ENCODE measurements around the gene CD200R1. TPM values are rescaled to one million over a fixed set of nuclear protein-coding genes. Genes with fewer than 3 reads are reported as not detected.

The CD200R1 gene
- total RNA-seq, 4 donors from 2014 or later = 0.76 to 1.4 (median 1.1) TPM

- Histone ChIP-seq H3K27me3 (no peaks in the 10 kb centered on the region), H3K36me3 (peaks cover 51% of the 10 kb centered on the region), H3K27ac (no peak overlapping the region), H3K9me3 (no peaks in the 10 kb centered on the region), H3K4me1 (peaks cover 18% of the 10 kb centered on the region), H3K4me3 (no peak overlapping the region)
- DNase-seq (ENCODE audit: low spot score in 2 of 2) = no peak
- no peak for TF ChIP-seq POLR2A (IDR thresholded peaks at IDR 0.05)
- TF ChIP-seq POLR2AphosphoS5 (IDR thresholded peaks at IDR 0.05) = no peak
- no peak for TF ChIP-seq EP300 (IDR thresholded peaks at IDR 0.05)
Measured at GRCh38 chr3:113013593-113013992, 38.7 kb upstream of the CD200R1 start.

GRCh38 chr3:113008117-113008516 lies 33.2 kb upstream of the CD200R1 start:
- Histone ChIP-seq H3K9me3 (no peaks in the 10 kb centered on the region), H3K27ac (no peak overlapping the region), H3K36me3 (peaks cover 79% of the 10 kb centered on the region), H3K4me1 (no peaks in the 10 kb centered on the region), H3K27me3 (no peaks in the 10 kb centered on the region), H3K4me3 (no peak overlapping the region)
- TF ChIP-seq POLR2A (IDR thresholded peaks at IDR 0.05) = no peak
- no peak for TF ChIP-seq POLR2AphosphoS5 (IDR thresholded peaks at IDR 0.05)
- no peak for TF ChIP-seq CTCF (IDR thresholded peaks at IDR 0.05)
- TF ChIP-seq EP300 (IDR thresholded peaks at IDR 0.05) = no peak
- WGBS = 66% methylated on average over 3 of the region's 3 CpGs
- DNase-seq (ENCODE audit: low spot score in 2 of 2) = no peak

- no peak overlapping the region for H3K4me3 ChIP-seq
- no peak for DNase-seq (ENCODE audit: low spot score in 2 of 2)
- H3K4me1 ChIP-seq = no peaks in the 10 kb centered on the region
- H3K9me3 ChIP-seq = no peaks in the 10 kb centered on the region
- no peaks in the 10 kb centered on the region for H3K27me3 ChIP-seq
- TF ChIP-seq CTCF (IDR thresholded peaks at IDR 0.05) (no peak), POLR2AphosphoS5 (IDR thresholded peaks at IDR 0.05) (no peak), EP300 (IDR thresholded peaks at IDR 0.05) (no peak), POLR2A (IDR thresholded peaks at IDR 0.05) (no peak)
- H3K27ac ChIP-seq = no peak overlapping the region
- H3K36me3 ChIP-seq = peaks cover 77% of the 10 kb centered on the region
- 86% methylated on average over 4 of the region's 4 CpGs for whole genome bisulfite sequencing
Measured at GRCh38 chr3:113006359-113007056, 31.6 kb upstream of the CD200R1 start.

GRCh38 chr3:113005611-113006010 lies 30.7 kb upstream of the CD200R1 start:
- no peaks in the 10 kb centered on the region for H3K9me3 ChIP-seq
- no peak for TF ChIP-seq POLR2AphosphoS5 (IDR thresholded peaks at IDR 0.05)
- TF ChIP-seq CTCF (IDR thresholded peaks at IDR 0.05) = no peak
- TF ChIP-seq EP300 (IDR thresholded peaks at IDR 0.05) = no peak
- no peak for TF ChIP-seq POLR2A (IDR thresholded peaks at IDR 0.05)
- no peak overlapping the region for H3K27ac ChIP-seq
- no peaks in the 10 kb centered on the region for H3K4me1 ChIP-seq
- no peak overlapping the region for H3K4me3 ChIP-seq
- DNase-seq (ENCODE audit: low spot score in 2 of 2) = no peak
- 78% methylated on average over 7 of the region's 7 CpGs for WGBS
- no peaks in the 10 kb centered on the region for H3K27me3 ChIP-seq
- H3K36me3 ChIP-seq = peaks cover 80% of the 10 kb centered on the region

GRCh38 chr3:113002679-113003078 lies 27.8 kb upstream of the CD200R1 start:
- peaks cover 74% of the 10 kb centered on the region for H3K36me3 ChIP-seq
- TF ChIP-seq POLR2A (IDR thresholded peaks at IDR 0.05) (no peak), CTCF (IDR thresholded peaks at IDR 0.05) (no peak)
- no peak overlapping the region for H3K4me3 ChIP-seq
- no peaks in the 10 kb centered on the region for H3K27me3 ChIP-seq
- H3K27ac ChIP-seq = no peak overlapping the region
- H3K9me3 ChIP-seq = no peaks in the 10 kb centered on the region
- DNase-seq (ENCODE audit: low spot score in 2 of 2) = no peak
- no peaks in the 10 kb centered on the region for H3K4me1 ChIP-seq

GRCh38 chr3:113002037-113002436 lies 27.1 kb upstream of the CD200R1 start:
- H3K27me3 ChIP-seq = no peaks in the 10 kb centered on the region
- peaks cover 74% of the 10 kb centered on the region for H3K36me3 ChIP-seq
- H3K4me3 ChIP-seq = no peak overlapping the region
- no peaks in the 10 kb centered on the region for H3K4me1 ChIP-seq
- no peak for TF ChIP-seq POLR2AphosphoS5 (IDR thresholded peaks at IDR 0.05)
- TF ChIP-seq EP300 (IDR thresholded peaks at IDR 0.05) = no peak
- TF ChIP-seq POLR2A (IDR thresholded peaks at IDR 0.05) = no peak
- no peak for TF ChIP-seq CTCF (IDR thresholded peaks at IDR 0.05)
- DNase-seq (ENCODE audit: low spot score in 2 of 2) = no peak
- H3K9me3 ChIP-seq = no peaks in the 10 kb centered on the region
- H3K27ac ChIP-seq = no peak overlapping the region

All from suprapubic skin (tissue), 4 donors.